Lung (tissue), 12 donors: ENCODE measurements around the gene ALG9. TPM values are rescaled to one million over a fixed set of nuclear protein-coding genes. Genes with fewer than 3 reads are reported as not detected.
A peak's percentile ranks its signal among the peaks of the same experiment; 100 is the strongest.

ENCODE experiments used
- ATAC-seq: fragments of 200-7000 bp; cut with Tn5 transposase; one replicate; pipeline ENCODE4 v1.9.1; 2020; ENCODE audit warnings: moderate number of reproducible peaks; ENCODE audit not compliant: insufficient read depth, low FRiP score
- DNase-seq, 3 donors: peaks; one replicate each; pipeline ENCODE4 v3.0.0-alpha.2; 2013 to 2017
- H3K27ac ChIP-seq, 2 donors: one replicate each; pipeline ENCODE4 v1.5.1; 2013; ENCODE audit warnings: mild to moderate bottlenecking in 2 of 2, moderate library complexity in 2 of 2, control low read depth in 1 of 2, inconsistent platforms in 1 of 2, low read depth in 1 of 2, low read length in 1 of 2
- H3K27me3 ChIP-seq, 3 donors: one replicate each; pipeline ENCODE4 v1.5.1; 2013; ENCODE audit warnings: low read length in 2 of 3; ENCODE audit not compliant: control insufficient read depth in 3 of 3, insufficient read depth in 3 of 3
- H3K36me3 ChIP-seq, 4 donors: one replicate each; pipeline ENCODE4 v1.5.1; 2013; ENCODE audit warnings: low read length in 4 of 4, mild to moderate bottlenecking in 1 of 4, moderate library complexity in 1 of 4; ENCODE audit not compliant: control insufficient read depth in 4 of 4, insufficient read depth in 4 of 4
- H3K4me1 ChIP-seq, 5 donors: one replicate each; pipeline ENCODE4 v1.5.1; 2013; ENCODE audit warnings: low read length in 5 of 5, mild to moderate bottlenecking in 2 of 5, moderate library complexity in 1 of 5; ENCODE audit not compliant: control insufficient read depth in 5 of 5, insufficient read depth in 5 of 5
- H3K4me3 ChIP-seq: one replicate; pipeline ENCODE4 v1.5.1; 2013; ENCODE audit warnings: mild to moderate bottlenecking, control low read depth, moderate library complexity
- H3K9ac ChIP-seq, 2 donors: one replicate each; pipeline ENCODE4 v1.5.1; 2013; ENCODE audit warnings: low read length in 2 of 2, control low read depth in 1 of 2; ENCODE audit not compliant: insufficient read depth in 1 of 2
- H3K9me3 ChIP-seq, 4 donors: one replicate each; pipeline ENCODE4 v1.5.1; 2013; ENCODE audit warnings: low read length in 3 of 4, mild to moderate bottlenecking in 1 of 4, moderate library complexity in 1 of 4; ENCODE audit not compliant: control insufficient read depth in 4 of 4, insufficient read depth in 3 of 4
- CTCF ChIP-seq: IDR thresholded peaks from 2 replicates; pipeline ENCODE4 v1.5.1; 2012; ENCODE audit warnings: mild to moderate bottlenecking; ENCODE audit errors: control extremely low read depth, extremely low read depth
- WGBS, 2 donors: extraction: QIAGEN DNeasy Blood & Tissue Kit; methylation state at CpG; one replicate each; pipeline ENCODE4 v1.1.7; 2013; 5-methylcytosine and 5-hydroxymethylcytosine counted together
- polyA plus RNA-seq, 2 donors: library from polyadenylated mRNA; stranded (reverse); fragments of 200-250 nt; gene quantifications; one replicate each; pipeline ENCODE4 v1.2.1, GENCODE V29; 2013
- total RNA-seq, 2 donors: library from RNA; depleted of rRNA in 1 of 2; stranded (reverse); fragments of >200 nt in 1 of 2; gene quantifications; one replicate each; pipeline ENCODE4 v1.2.1, GENCODE V29; 2014 to 2021
- donor health status: control.
- donor health status: control.
- donor health status: Bipolar disorder and iron deficiency.
- donor health status: healthy.
- donor health status: DM: yes; HTN: yes; CAD: no.

Gene ALG9
- total and polyA plus RNA-seq, 4 donors: 11.4 to 43.4 (median 25.9) TPM

GRCh38 chr11:111762981-111763643, 108.3 kb downstream of the ALG9 start:
- Histone ChIP-seq H3K9me3 (no peaks in the 10 kb centered on the region), H3K4me3 (no peak overlapping the region), H3K4me1 (peaks cover 2 to 30% (median 19%) of the 10 kb centered on the region in 5 donors), H3K27ac (no peak overlapping the region), H3K27me3 (no peaks in the 10 kb centered on the region), H3K9ac (no peak overlapping the region), H3K36me3 (peaks cover 13 to 52% (median 37%) of the 10 kb centered on the region in 4 donors)
- DNase-seq: peak in 1 of 3 donors; percentile 23
- no peak for ATAC-seq
- 87 to 94% methylated on average over 3 of the region's 3 CpGs for WGBS, 2 donors
- no peak for TF ChIP-seq CTCF

DNA sequence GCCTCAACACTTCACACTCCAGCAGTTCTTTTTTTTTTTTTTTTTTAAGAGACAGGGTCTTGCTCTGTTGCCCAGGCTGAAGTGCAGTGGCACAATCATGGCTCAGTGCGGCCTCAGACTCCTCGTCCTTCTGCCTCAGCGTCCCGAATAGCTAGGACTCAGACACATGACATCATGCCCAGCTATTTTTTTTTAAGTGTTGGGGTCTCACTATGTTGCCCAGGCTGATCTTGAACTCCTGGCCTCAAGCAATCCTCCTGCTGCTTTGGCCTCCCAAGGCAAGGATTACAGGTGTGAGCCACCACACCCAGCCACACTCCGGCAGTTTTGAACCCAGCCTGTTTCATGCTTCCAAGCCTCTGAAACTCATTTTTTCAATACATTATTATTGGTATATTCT, 108.9 kb downstream of the ALG9 start:
- Histone ChIP-seq H3K27me3 (no peaks in the 10 kb centered on the region), H3K4me3 (no peak overlapping the region), H3K27ac (no peak overlapping the region), H3K36me3 (peaks cover 17 to 53% (median 38%) of the 10 kb centered on the region in 4 donors), H3K4me1 (peaks cover 2 to 30% (median 19%) of the 10 kb centered on the region in 5 donors), H3K9ac (no peak overlapping the region), H3K9me3 (no peaks in the 10 kb centered on the region)
- no peak for TF ChIP-seq CTCF
- DNase-seq: no peak
- 98 to 100% methylated on average over 5 of the region's 5 CpGs for WGBS, 2 donors
- ATAC-seq: no peak

- peaks cover 2 to 20% (median 19%) of the 10 kb centered on the region in 5 donors for H3K4me1 ChIP-seq
- H3K4me3 ChIP-seq: no peak overlapping the region
- H3K9me3 ChIP-seq: no peaks in the 10 kb centered on the region
- DNase-seq (peak; percentile 51 to 84 (median 81)), ATAC-seq (no peak)
- no peaks in the 10 kb centered on the region for H3K27me3 ChIP-seq
- H3K9ac ChIP-seq: no peak overlapping the region
- H3K36me3 ChIP-seq: peaks cover 22 to 59% (median 38%) of the 10 kb centered on the region in 4 donors
- WGBS, 2 donors: 87 to 88% methylated on average over 4 of the region's 4 CpGs
- TF ChIP-seq CTCF: no peak
- H3K27ac ChIP-seq: no peak overlapping the region
Measured at GRCh38 chr11:111761036-111761435, 110.3 kb downstream of the ALG9 start.
